PFSK-1 (cell line): ENCODE data around the gene MAPK14. TPM values are rescaled to one million over a fixed set of nuclear protein-coding genes. Genes with fewer than 3 reads are reported as not detected.

Source experiments
- FOXP2 ChIP-seq: optimal IDR thresholded peaks from 2 replicates; pipeline ENCODE3; 2011; ENCODE audit warnings: borderline replicate concordance, control low read depth, inconsistent platforms; ENCODE audit not compliant: insufficient read depth; ENCODE audit errors: extremely low read length, extremely low read depth
- POLR2AphosphoS5 ChIP-seq: IDR thresholded peaks from 2 replicates; pipeline ENCODE4 v1.6.1; 2012; ENCODE audit warnings: low read depth, mild to moderate bottlenecking, control low read depth, low read length, moderate library complexity
- REST ChIP-seq, 2 experiments: IDR thresholded peaks; 2 replicates each; pipeline versions ENCODE4 v1.6.1 to v1.8.0; 2011 to 2012; ENCODE audit warnings: low read depth in 2 of 2, low read length in 2 of 2, control low read depth in 1 of 2, inconsistent platforms in 1 of 2, mild to moderate bottlenecking in 1 of 2, moderate library complexity in 1 of 2; ENCODE audit not compliant: insufficient read depth in 1 of 2
- SIN3A ChIP-seq: IDR thresholded peaks from 2 replicates; pipeline ENCODE4 v1.6.1; 2012; ENCODE audit warnings: mild to moderate bottlenecking, low read length, moderate library complexity, borderline replicate concordance; ENCODE audit not compliant: insufficient read depth
- TAF1 ChIP-seq: IDR thresholded peaks from 2 replicates; pipeline ENCODE4 v1.6.1; 2012; ENCODE audit warnings: low read length, control low read depth, borderline replicate concordance; ENCODE audit not compliant: insufficient read depth
- polyA plus RNA-seq: library from polyadenylated mRNA; unstranded; fragments of >200 nt; gene quantifications from one replicate; pipeline ENCODE4 v1.2.1, GENCODE V29; 2012; ENCODE audit warnings: low read depth, missing spikeins; ENCODE audit not compliant: insufficient read length

MAPK14 gene
- polyA plus RNA-seq: 19.3 TPM

- peak; percentile 90 for TF ChIP-seq TAF1
- TF ChIP-seq REST (IDR thresholded peaks at IDR 0.05; ENCODE audit: insufficient read depth in 1 of 2, low read depth in 2 of 2, low read length in 2 of 2): 0 out of 4 replicates have a peak, but pooled peaks of 1 of the 2 experiments have one; percentile 58
- peak; percentile 17 for TF ChIP-seq FOXP2
- 0 out of 2 replicates have a peak, but pooled peaks have one; percentile 77 for TF ChIP-seq SIN3A
- TF ChIP-seq POLR2AphosphoS5: peak; percentile 99
These were observed at the start of gene MAPK14 for GRCh38 chr6:36027501-36028087. TSS of gene MAPK14 (plus strand) at chr6:36027808. CDS start at chr6:36028158, 350 bp downstream.

GRCh38 chr6:35980991-35981645 is 46.5 kb upstream of the MAPK14 start:
- no peak for TF ChIP-seq REST (IDR thresholded peaks at IDR 0.05; ENCODE audit: insufficient read depth in 1 of 2, low read depth in 2 of 2, low read length in 2 of 2)
- TF ChIP-seq TAF1: no peak
- TF ChIP-seq FOXP2: no peak
- no peak for TF ChIP-seq POLR2AphosphoS5
- TF ChIP-seq SIN3A: no peak

GRCh38 chr6:35984701-35985100 is 42.9 kb upstream of the MAPK14 start:
- no peak for TF ChIP-seq REST (IDR thresholded peaks at IDR 0.05; ENCODE audit: insufficient read depth in 1 of 2, low read depth in 2 of 2, low read length in 2 of 2)
- TF ChIP-seq SIN3A: no peak
- no peak for TF ChIP-seq POLR2AphosphoS5
- TF ChIP-seq FOXP2: no peak
- no peak for TF ChIP-seq TAF1

- no peak for TF ChIP-seq SIN3A
- TF ChIP-seq REST (IDR thresholded peaks at IDR 0.05; ENCODE audit: insufficient read depth in 1 of 2, low read depth in 2 of 2, low read length in 2 of 2): no peak
- TF ChIP-seq TAF1: no peak
These were observed 34.5 kb upstream of the MAPK14 start for GRCh38 chr6:35993150-35993549.
